T-cell (primary cell): Measurements from ENCODE around the gene SNAPIN. TPM values are rescaled to one million over a fixed set of nuclear protein-coding genes. Genes with fewer than 3 reads are reported as not detected.
A peak's percentile ranks its signal among the peaks of the same experiment; 100 is the strongest.

Source experiments
- ATAC-seq, 4 experiments: fragments of 200-7000 bp in 3 of 4; fragments of 150-1000 bp in 1 of 4; cut with Tn5 transposase; replicated peaks in 1 of 4; 1 replicate in 3 of 4; 2 replicates in 1 of 4; pipeline ENCODE4 v1.10.0; 2021; ENCODE audit warnings: moderate library complexity in 3 of 4, mild to moderate bottlenecking in 2 of 4, moderate number of reproducible peaks in 1 of 4
- CTCF ChIA-PET, 2 donors: fragments of 300-600 bp; sonication (Branson Sonifier 250); formaldehyde crosslinking; loops; one replicate each; lab custom pipeline; 2022; ENCODE audit warnings: antibody characterized with exemption in 2 of 2; lab: Charles Lee
- POLR2A ChIA-PET, 2 donors: fragments of 300-600 bp; sonication (Branson Sonifier 250); formaldehyde crosslinking; loops; one replicate each; lab custom pipeline; 2022; ENCODE audit warnings: antibody characterized with exemption in 2 of 2; lab: Charles Lee
- DNase-seq, 35 experiments: peaks; one replicate each; pipeline versions ENCODE4 v3.0.0 to v3.0.0-alpha.2; 2013 to 2023
- H3K27ac ChIP-seq: one replicate; pipeline ENCODE4 v1.5.1; 2013; ENCODE audit warnings: low read length
- H3K27me3 ChIP-seq, 2 experiments: replicated peaks in 1 of 2; 1 replicate in 1 of 2; 2 replicates in 1 of 2; pipeline versions ENCODE4 v1.6.1 to v1.7.0; 2013; ENCODE audit warnings: low read length in 1 of 2, mixed read lengths in 1 of 2; ENCODE audit not compliant: control insufficient read depth in 2 of 2, insufficient read depth in 2 of 2; ENCODE audit errors: extremely low read depth in 1 of 2
- H3K36me3 ChIP-seq, 2 donors: 1 replicate in 1 of 2; 2 replicates in 1 of 2; pipeline versions ENCODE4 v1.6.1 to v1.7.0; 2013; ENCODE audit warnings: low read length in 1 of 2; ENCODE audit not compliant: control insufficient read depth in 2 of 2, insufficient read depth in 1 of 2; ENCODE audit errors: extremely low read depth in 1 of 2
- H3K4me1 ChIP-seq, 2 experiments: 1 replicate in 1 of 2; 2 replicates in 1 of 2; pipeline versions ENCODE4 v1.6.1 to v1.7.0; 2013; ENCODE audit warnings: low read length in 2 of 2, mixed read lengths in 1 of 2; ENCODE audit not compliant: insufficient read depth in 2 of 2, control insufficient read depth in 1 of 2; ENCODE audit errors: extremely low read depth in 1 of 2
- H3K4me3 ChIP-seq, 2 donors: 1 replicate in 1 of 2; 2 replicates in 1 of 2; pipeline versions ENCODE4 v1.5.1 to v1.7.0; 2013; ENCODE audit warnings: mild to moderate bottlenecking in 2 of 2, low read length in 1 of 2, moderate library complexity in 1 of 2; ENCODE audit not compliant: control insufficient read depth in 1 of 2; ENCODE audit errors: extremely low read depth in 1 of 2
- H3K9me3 ChIP-seq: 2 replicates; pipeline ENCODE4 v1.7.0; 2013
- H3K27ac Mint-ChIP-seq, 2 donors: one replicate each; pipeline ENCODE4 v1.8.0; 2020 to 2021; ENCODE audit warnings: mild to moderate bottlenecking in 2 of 2, mixed read lengths in 2 of 2
- H3K27me3 Mint-ChIP-seq, 2 donors: one replicate each; pipeline ENCODE4 v1.8.0; 2021 to 2022; ENCODE audit warnings: mixed read lengths in 2 of 2
- H3K36me3 Mint-ChIP-seq: one replicate; pipeline ENCODE4 v1.8.0; 2021; ENCODE audit warnings: mixed read lengths
- H3K4me1 Mint-ChIP-seq, 3 donors: one replicate each; pipeline ENCODE4 v1.8.0; 2020 to 2022; ENCODE audit warnings: mixed read lengths in 3 of 3, mild to moderate bottlenecking in 1 of 3
- H3K4me3 Mint-ChIP-seq, 3 donors: one replicate each; pipeline ENCODE4 v1.8.0; 2020 to 2022; ENCODE audit warnings: mild to moderate bottlenecking in 3 of 3, mixed read lengths in 3 of 3, moderate library complexity in 3 of 3
- H3K9me3 Mint-ChIP-seq, 3 donors: one replicate each; pipeline ENCODE4 v1.8.0; 2020 to 2022; ENCODE audit warnings: mixed read lengths in 3 of 3
- WGBS: methylation state at CpG from one replicate; pipeline ENCODE4 v1.1.5; 2013; ENCODE audit warnings: missing lambda C conversion rate; ENCODE audit not compliant: insufficient coverage; 5-methylcytosine and 5-hydroxymethylcytosine counted together
- total RNA-seq, 35 experiments: library from RNA in 6 of 35; stranded (reverse) in 6 of 35; fragments of 120-200 nt in 1 of 35; gene quantifications; one replicate each; pipeline versions ENCODE4 v1.2.1 to v1.2.4 and lab custom pipeline; 2013 to 2026

SNAPIN gene
- total RNA-seq, 5 donors from 2014 or later (not counting 1 experiment from before 2014, with no cell fraction given) = 16.1 to 29.8 (median 26.6) TPM

- Mint-ChIP-seq H3K4me3 (no peak overlapping the region), H3K27me3 (peaks cover 3 to 12% of the 10 kb centered on the region in 2 donors), H3K4me1 (peaks cover 6 to 9% (median 8%) of the 10 kb centered on the region in 3 donors), H3K9me3 (no peaks in the 10 kb centered on the region), H3K27ac (no peak overlapping the region), H3K36me3 (no peaks in the 10 kb centered on the region)
- Histone ChIP-seq H3K9me3 (no peaks in the 10 kb centered on the region), H3K27me3 (peaks cover 0 to 39% of the 10 kb centered on the region in 2 experiments), H3K27ac (no peak overlapping the region), H3K4me1 (peaks cover 0 to 13% of the 10 kb centered on the region in 2 experiments), H3K36me3 (no peaks in the 10 kb centered on the region), H3K4me3 (no peak overlapping the region)
- ChIA-PET POLR2A (no interaction called here), CTCF (no interaction called here)
- DNase-seq (no peak), ATAC-seq (no peak)
- 81% methylated on average over 15 of the region's 18 CpGs for WGBS
Observed at GRCh38 chr1:153688736-153689328, 30.3 kb downstream of the SNAPIN start.

DNA sequence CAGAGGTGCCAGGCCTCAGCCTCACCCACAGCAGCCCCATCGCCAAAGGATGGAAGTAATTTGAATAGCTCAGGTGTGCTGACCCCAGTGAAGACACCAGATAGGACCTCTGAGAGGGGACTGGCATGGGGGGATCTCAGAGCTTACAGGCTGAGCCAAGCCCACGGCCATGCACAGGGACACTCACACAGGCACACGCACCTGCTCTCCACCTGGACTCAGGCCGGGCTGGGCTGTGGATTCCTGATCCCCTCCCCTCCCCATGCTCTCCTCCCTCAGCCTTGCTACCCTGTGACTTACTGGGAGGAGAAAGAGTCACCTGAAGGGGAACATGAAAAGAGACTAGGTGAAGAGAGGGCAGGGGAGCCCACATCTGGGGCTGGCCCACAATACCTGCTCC lies 35.0 kb downstream of the SNAPIN start:
- ATAC-seq = no peak
- no CpG with 5 or more reads among the region's 4 CpGs for WGBS
- Mint-ChIP-seq H3K36me3 (no peaks in the 10 kb centered on the region), H3K9me3 (no peaks in the 10 kb centered on the region), H3K4me1 (peaks cover 6 to 9% (median 8%) of the 10 kb centered on the region in 3 donors), H3K27me3 (peaks cover 0 to 4% of the 10 kb centered on the region in 2 donors), H3K4me3 (no peak overlapping the region), H3K27ac (no peak overlapping the region)
- Histone ChIP-seq H3K4me1 (peaks cover 0 to 18% of the 10 kb centered on the region in 2 experiments), H3K9me3 (no peaks in the 10 kb centered on the region), H3K27me3 (peaks cover 0 to 20% of the 10 kb centered on the region in 2 experiments), H3K4me3 (no peak overlapping the region), H3K27ac (no peak overlapping the region), H3K36me3 (no peaks in the 10 kb centered on the region)
- ChIA-PET CTCF (no interaction called here), POLR2A (no interaction called here)
- DNase-seq = no peak

GRCh38 chr1:153696741-153697140 lies 38.2 kb downstream of the SNAPIN start:
- no peaks in the 10 kb centered on the region for H3K9me3 ChIP-seq
- Mint-ChIP-seq H3K9me3 (no peaks in the 10 kb centered on the region), H3K27ac (no peak overlapping the region), H3K4me1 (no peaks in the 10 kb centered on the region), H3K36me3 (no peaks in the 10 kb centered on the region), H3K4me3 (no peak overlapping the region), H3K27me3 (peaks cover 0 to 4% of the 10 kb centered on the region in 2 donors)
- no peak for DNase-seq
- no peak overlapping the region for H3K4me3 ChIP-seq
- H3K27ac ChIP-seq = no peak overlapping the region
- ChIA-PET CTCF (no interaction called here), POLR2A (no interaction called here)
- peaks cover 0 to 17% of the 10 kb centered on the region in 2 experiments for H3K27me3 ChIP-seq
- 80% methylated on average over 1 of the region's 8 CpGs for WGBS
- no peak for ATAC-seq
- peaks cover 0 to 5% of the 10 kb centered on the region in 2 experiments for H3K4me1 ChIP-seq
- H3K36me3 ChIP-seq = no peaks in the 10 kb centered on the region

DNA sequence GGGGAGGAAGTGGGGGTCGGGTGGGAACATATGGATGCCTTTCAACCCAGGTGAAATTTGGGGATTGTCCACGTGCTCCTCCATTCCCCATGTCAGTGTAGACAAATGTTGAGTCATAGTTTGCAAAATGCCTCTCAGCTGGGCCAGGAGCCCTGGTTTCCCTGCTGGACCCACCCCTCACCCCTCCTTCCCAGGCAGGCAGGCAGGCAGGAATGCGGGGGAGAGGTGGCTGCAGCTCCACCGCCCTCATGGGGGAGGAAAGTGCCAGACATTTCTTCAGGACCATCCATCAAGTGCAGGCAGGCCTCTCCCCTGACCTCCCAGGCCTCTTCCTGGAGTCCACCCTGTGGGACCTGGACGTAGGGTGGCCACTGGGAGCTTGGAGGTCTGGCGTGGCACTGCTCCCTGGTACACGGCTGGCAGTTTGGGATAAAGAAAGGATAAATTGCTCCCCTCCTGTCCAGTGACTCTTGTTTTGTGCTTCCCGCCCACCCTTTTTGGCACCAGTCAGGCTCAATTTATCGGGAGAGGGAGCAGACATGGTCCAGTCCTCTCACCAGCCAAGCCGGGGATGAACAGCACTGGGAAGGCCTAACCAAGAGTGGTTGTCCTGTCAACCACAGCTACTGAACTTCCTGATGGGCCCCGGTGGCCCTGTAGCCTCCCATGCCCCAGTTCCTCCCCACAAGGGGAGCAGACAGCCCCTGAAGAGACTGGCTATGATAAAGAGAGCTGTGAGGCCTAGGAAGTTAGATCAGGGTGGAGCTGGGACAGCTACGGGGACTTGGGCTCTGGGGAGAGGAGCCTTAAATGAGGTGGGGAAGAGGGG lies 38.9 kb downstream of the SNAPIN start:
- Mint-ChIP-seq H3K4me3 (no peak overlapping the region), H3K27me3 (peaks cover 0 to 4% of the 10 kb centered on the region in 2 donors), H3K9me3 (no peaks in the 10 kb centered on the region), H3K36me3 (no peaks in the 10 kb centered on the region), H3K4me1 (no peaks in the 10 kb centered on the region), H3K27ac (no peak overlapping the region)
- Histone ChIP-seq H3K27ac (no peak overlapping the region), H3K36me3 (no peaks in the 10 kb centered on the region), H3K4me3 (no peak overlapping the region), H3K4me1 (peaks cover 0 to 5% of the 10 kb centered on the region in 2 experiments), H3K27me3 (peaks cover 0 to 17% of the 10 kb centered on the region in 2 experiments), H3K9me3 (no peaks in the 10 kb centered on the region)
- ChIA-PET POLR2A (no interaction called here), CTCF (no interaction called here)
- DNase-seq (no peak), ATAC-seq (no peak)
- 89% methylated on average over 9 of the region's 12 CpGs for WGBS

DNA sequence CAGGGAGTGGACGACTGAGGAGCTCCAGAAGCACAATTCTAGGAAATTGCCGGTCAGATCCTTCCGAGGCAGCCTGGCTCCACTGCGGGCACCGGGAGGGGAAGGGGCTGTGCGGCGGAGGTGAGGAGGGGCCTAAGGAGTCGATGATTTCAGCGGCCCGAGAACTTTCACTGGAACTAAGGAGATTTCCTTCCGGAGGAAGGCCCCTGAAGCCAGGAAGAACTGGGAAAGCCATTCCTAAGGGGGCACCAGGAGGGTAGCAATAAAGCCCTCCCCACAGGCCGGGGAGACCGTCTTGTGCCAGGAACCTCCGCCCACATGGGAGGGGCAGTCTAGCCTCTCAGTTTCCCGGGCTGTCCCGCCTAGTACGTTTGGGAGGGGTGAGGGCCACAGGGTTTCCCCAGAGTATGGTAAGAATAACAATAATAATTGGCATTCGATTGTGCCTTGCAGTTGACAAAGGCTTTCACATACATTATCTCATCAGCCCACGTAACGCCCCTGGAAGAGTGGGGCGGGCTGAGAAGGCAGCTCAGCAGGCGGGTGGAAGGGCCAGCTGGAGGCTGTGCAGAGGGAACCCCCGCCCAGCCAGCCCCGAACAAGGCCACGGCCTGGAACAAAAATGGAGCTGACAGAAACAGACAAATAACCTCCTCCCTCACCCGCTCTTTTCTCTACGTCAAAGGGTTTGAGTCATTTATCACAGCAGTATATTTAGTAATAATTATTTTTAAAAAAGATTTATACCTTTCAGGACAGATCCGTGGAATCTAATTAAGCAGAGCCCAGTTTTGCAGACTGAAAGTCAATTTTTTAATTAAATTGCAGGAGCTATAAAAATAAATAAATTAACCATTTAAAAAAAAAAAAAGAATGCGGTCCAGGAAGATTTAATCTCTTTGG lies 39.8 kb downstream of the SNAPIN start:
- Histone ChIP-seq H3K4me3 (peak overlapping the region in 1 of 2 donors; percentile 17), H3K9me3 (no peaks in the 10 kb centered on the region), H3K27ac (no peak overlapping the region), H3K4me1 (peaks cover 0 to 5% of the 10 kb centered on the region in 2 experiments), H3K36me3 (no peaks in the 10 kb centered on the region), H3K27me3 (peaks cover 0 to 13% of the 10 kb centered on the region in 2 experiments)
- 53% methylated on average over 11 of the region's 29 CpGs for WGBS
- Mint-ChIP-seq H3K27ac (no peak overlapping the region), H3K36me3 (no peaks in the 10 kb centered on the region), H3K4me1 (no peaks in the 10 kb centered on the region), H3K27me3 (peaks cover 0 to 4% of the 10 kb centered on the region in 2 donors), H3K9me3 (no peaks in the 10 kb centered on the region), H3K4me3 (no peak overlapping the region)
- ATAC-seq (no peak), DNase-seq (no peak)
- ChIA-PET CTCF (no interaction called here), POLR2A (no interaction called here)
